Parathyroid adenoma (tissue), 2 donors: Measurements from ENCODE around the gene NOTCH1.

Experiments used
- H2AFZ ChIP-seq: fragments of 300-600 bp; sonication (generic); one replicate; pipeline ENCODE4 v1.7.0; 2017; ENCODE audit warnings: antibody characterized with exemption, mild to moderate bottlenecking
- H3K27ac ChIP-seq: fragments of 300-600 bp; sonication (generic); one replicate; pipeline ENCODE4 v1.7.0; 2017
- H3K27me3 ChIP-seq: fragments of 300-600 bp; sonication (generic); one replicate; pipeline ENCODE4 v1.7.0; 2017; ENCODE audit warnings: low read length; ENCODE audit not compliant: control insufficient read depth, insufficient read depth
- H3K36me3 ChIP-seq: fragments of 300-600 bp; sonication (generic); one replicate; pipeline ENCODE4 v1.7.0; 2017; ENCODE audit warnings: low read length; ENCODE audit not compliant: control insufficient read depth, insufficient read depth
- H3K4me1 ChIP-seq: fragments of 300-600 bp; sonication (generic); one replicate; pipeline ENCODE4 v1.7.0; 2017; ENCODE audit warnings: control low read depth
- H3K4me2 ChIP-seq: fragments of 300-600 bp; sonication (generic); one replicate; pipeline ENCODE4 v1.7.0; 2017; ENCODE audit warnings: low read length
- H3K4me3 ChIP-seq: fragments of 300-600 bp; sonication (generic); one replicate; pipeline ENCODE4 v1.7.0; 2017; ENCODE audit warnings: low read depth, low read length
- H3K79me2 ChIP-seq: fragments of 300-600 bp; sonication (generic); one replicate; pipeline ENCODE4 v1.7.0; 2017; ENCODE audit warnings: control low read depth
- H3K9ac ChIP-seq: fragments of 300-600 bp; sonication (generic); one replicate; pipeline ENCODE4 v1.7.0; 2017; ENCODE audit warnings: mild to moderate bottlenecking
- H3K9me3 ChIP-seq: fragments of 300-600 bp; sonication (generic); one replicate; pipeline ENCODE4 v1.7.0; 2017; ENCODE audit warnings: low read length; ENCODE audit not compliant: control insufficient read depth
- TF ChIP-seq, protein P1 (sequence below): fragments of 300-600 bp; sonication (generic); IDR thresholded peaks from one replicate; pipeline ENCODE4 v1.7.0; 2017; ENCODE audit warnings: antibody characterized with exemption, mild to moderate bottlenecking
- donor health status: primary hyperparathyroidism.

Gene NOTCH1

DNA sequence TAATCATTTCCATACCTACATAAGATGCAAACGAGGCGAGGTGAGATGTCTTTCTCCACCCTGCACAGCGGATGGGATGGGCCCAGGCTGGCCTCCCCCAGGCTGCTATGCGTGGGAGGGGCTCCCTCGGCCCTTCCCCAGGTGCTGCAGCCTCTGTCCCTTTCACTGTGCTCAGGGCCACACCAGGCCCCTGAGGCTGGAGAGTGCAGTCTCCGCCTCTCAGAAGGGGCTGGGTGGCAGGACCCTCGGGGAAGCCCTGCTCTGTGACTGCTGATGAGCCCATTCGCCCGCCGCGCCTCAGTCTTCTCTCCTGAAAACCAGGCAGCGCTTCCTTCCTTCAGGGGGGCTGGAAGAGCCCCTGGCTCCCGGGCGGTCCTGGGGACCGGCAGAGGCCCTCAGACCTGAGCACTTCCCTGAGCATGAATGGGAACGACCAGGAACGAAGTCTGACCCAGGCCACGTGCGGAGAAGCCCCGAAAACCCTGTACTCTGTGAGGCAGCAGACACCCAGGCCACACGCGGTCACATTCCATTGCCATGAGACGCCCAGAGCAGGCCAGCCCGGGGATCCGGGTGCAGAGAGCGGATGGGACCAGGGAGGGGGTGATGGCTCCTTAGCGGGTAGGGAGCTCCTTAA, 21.9 kb upstream of the NOTCH1 start:
- Histone ChIP-seq H3K4me1 (no peaks in the 10 kb centered on the region), H3K9ac (no peak overlapping the region), H2AFZ (no peak overlapping the region), H3K4me2 (no peak overlapping the region), H3K27me3 (no peaks in the 10 kb centered on the region), H3K9me3 (no peaks in the 10 kb centered on the region), H3K4me3 (no peak overlapping the region), H3K79me2 (no peaks in the 10 kb centered on the region), H3K27ac (no peak overlapping the region), H3K36me3 (no peaks in the 10 kb centered on the region)
- TF ChIP-seq, protein P1, sequence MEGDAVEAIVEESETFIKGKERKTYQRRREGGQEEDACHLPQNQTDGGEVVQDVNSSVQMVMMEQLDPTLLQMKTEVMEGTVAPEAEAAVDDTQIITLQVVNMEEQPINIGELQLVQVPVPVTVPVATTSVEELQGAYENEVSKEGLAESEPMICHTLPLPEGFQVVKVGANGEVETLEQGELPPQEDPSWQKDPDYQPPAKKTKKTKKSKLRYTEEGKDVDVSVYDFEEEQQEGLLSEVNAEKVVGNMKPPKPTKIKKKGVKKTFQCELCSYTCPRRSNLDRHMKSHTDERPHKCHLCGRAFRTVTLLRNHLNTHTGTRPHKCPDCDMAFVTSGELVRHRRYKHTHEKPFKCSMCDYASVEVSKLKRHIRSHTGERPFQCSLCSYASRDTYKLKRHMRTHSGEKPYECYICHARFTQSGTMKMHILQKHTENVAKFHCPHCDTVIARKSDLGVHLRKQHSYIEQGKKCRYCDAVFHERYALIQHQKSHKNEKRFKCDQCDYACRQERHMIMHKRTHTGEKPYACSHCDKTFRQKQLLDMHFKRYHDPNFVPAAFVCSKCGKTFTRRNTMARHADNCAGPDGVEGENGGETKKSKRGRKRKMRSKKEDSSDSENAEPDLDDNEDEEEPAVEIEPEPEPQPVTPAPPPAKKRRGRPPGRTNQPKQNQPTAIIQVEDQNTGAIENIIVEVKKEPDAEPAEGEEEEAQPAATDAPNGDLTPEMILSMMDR, result no peak

DNA sequence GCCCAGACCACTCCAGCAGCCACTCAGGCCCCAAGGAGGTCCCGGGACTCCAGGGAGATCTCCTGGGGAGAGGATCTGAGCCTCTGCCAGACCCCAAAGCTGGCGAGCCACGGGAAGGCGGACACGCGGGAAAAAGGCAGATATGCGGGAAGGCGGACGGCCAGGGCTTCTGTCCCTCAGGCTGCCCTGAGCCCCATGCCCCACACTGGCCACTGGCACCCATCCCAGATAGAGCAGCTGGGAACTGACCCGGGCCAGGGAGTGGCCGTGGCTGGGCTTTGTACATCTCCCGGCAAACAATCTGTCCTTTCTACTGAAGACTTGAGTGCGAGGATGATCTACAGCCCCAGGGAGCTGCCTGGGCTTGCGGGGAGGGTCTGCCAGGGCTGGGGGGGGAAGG, 21.1 kb upstream of the NOTCH1 start:
- Histone ChIP-seq H3K27ac (no peak overlapping the region), H3K36me3 (no peaks in the 10 kb centered on the region), H2AFZ (no peak overlapping the region), H3K27me3 (no peaks in the 10 kb centered on the region), H3K4me1 (no peaks in the 10 kb centered on the region), H3K4me2 (no peak overlapping the region), H3K9ac (no peak overlapping the region), H3K4me3 (no peak overlapping the region), H3K9me3 (no peaks in the 10 kb centered on the region), H3K79me2 (no peaks in the 10 kb centered on the region)
- TF ChIP-seq, protein P1, result no peak

DNA sequence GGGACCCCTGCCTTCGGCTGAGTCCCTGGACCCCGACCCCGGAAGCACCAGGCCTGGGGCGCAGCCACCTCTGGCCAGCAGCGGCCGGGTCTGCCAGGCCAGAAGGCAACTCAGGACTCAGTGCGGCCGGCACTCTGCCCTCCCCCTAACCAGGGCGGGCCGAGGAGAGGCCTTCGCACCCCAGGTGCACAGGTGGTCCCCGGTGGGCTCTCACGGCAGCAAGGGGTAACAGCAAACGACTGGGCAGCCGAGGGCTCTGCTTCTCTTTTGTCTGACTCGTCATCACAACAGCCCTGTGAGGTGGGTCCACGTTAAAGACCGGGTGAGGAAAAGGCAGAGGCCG, 20.7 kb upstream of the NOTCH1 start:
- H3K9ac ChIP-seq, result no peak overlapping the region
- no peaks in the 10 kb centered on the region for H3K36me3 ChIP-seq
- H3K27ac ChIP-seq, result no peak overlapping the region
- H2AFZ ChIP-seq, result no peak overlapping the region
- no peak overlapping the region for H3K4me3 ChIP-seq
- no peaks in the 10 kb centered on the region for H3K4me1 ChIP-seq
- TF ChIP-seq, protein P1, result no peak
- H3K27me3 ChIP-seq, result no peaks in the 10 kb centered on the region
- no peaks in the 10 kb centered on the region for H3K79me2 ChIP-seq
- H3K4me2 ChIP-seq, result no peak overlapping the region
- H3K9me3 ChIP-seq, result no peaks in the 10 kb centered on the region

DNA sequence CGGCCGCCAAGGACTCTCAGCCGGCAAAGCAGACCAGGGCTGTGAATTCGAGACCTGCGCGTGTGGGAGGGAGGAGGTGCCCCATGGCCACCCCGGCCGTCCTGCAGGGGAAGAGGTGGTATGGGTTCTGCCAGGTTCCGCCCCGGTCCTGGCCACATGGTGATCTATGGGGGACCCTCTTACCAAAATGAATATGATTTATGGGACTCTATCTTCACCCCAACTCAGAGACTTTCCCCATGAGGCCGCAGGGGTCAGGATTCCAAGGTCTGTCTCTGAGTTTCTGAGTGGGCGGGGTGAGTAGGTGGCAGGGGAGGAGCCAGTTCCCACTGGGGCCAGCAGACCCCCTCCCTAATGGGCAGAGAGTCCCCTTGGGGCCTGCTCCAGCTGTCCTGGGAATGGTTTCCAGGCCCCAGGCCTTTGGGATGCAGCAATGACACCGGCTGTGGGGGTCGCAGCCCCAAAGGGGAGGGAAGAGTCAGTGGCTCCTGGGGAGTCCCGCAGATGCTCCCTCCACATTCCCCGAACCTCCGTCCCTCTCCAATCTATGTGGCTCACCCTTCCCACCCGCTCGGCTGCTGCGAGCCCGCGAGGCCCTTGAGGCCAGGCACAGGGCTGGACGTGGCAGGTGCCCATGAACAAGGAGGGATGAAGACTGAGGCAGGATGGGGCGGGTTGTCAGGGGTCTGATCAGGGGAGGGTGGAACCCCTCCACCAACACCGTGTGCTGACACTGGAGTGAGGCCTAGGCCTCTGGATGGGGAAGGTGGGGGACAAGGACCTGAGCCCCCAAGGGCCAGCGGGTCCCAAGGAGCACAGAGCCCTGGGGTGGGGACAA, 20.1 kb upstream of the NOTCH1 start:
- Histone ChIP-seq H2AFZ (no peak overlapping the region), H3K4me1 (no peaks in the 10 kb centered on the region), H3K4me2 (no peak overlapping the region), H3K79me2 (no peaks in the 10 kb centered on the region), H3K27ac (no peak overlapping the region), H3K9ac (no peak overlapping the region), H3K9me3 (no peaks in the 10 kb centered on the region), H3K36me3 (no peaks in the 10 kb centered on the region), H3K4me3 (no peak overlapping the region), H3K27me3 (no peaks in the 10 kb centered on the region)
- TF ChIP-seq, protein P1, result no peak
